HG02885 (cell line): ENCODE measurements around the gene RPS8.
"Not testable (repeated sequence)": the region's sequence is repeated elsewhere in the genome, so short reads cannot be mapped to it uniquely, and the experiment has no call there.

Source experiments
- ATAC-seq: cut with Tn5 transposase; IDR thresholded peaks from one replicate; pipeline ENCODE4 v1.9.1; 2021; ENCODE audit warnings: mild to moderate bottlenecking; ENCODE audit not compliant: unreplicated experiment, poor library complexity

The RPS8 gene

DNA sequence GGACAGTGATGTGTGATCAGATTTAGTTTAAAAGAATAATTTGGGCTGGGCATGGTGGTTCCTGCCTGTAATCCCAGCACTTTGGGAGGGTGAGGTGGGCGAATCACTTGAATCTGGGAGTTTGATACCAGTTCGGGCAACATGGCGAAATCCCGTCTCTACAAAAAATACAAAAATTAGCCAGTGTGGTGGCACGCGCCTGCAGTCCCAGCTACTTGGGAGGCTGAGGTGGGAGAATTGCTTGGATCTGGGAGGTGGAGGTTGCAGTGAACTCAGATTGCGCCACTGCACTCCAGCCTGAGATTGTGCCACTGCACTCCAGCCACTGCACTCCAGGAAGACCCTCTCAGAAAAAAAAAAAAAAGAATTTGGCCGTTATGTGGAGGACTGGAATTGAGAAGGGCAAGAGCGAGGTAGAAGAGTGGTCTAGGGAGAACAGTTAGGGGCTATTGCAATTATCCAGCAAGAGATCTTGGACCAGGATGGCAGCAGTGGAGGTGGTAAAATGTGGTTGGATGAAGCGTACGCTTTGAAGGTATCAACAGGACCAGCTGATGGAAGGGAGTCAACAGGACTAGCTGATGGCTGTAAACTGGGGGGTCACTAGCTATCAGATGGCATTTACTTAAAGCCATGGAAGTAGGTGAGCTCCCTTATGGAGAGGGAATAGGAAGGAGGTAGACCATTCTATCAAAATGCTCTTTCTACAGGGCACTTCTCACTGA is 42.6 kb downstream of the RPS8 start:
- no peak for ATAC-seq

GRCh38 chr1:44819196-44819607 is 43.9 kb downstream of the RPS8 start:
- no peak for ATAC-seq

- peak; percentile 81 for ATAC-seq
These were observed 44.4 kb downstream of the RPS8 start for GRCh38 chr1:44819608-44820327.

GRCh38 chr1:44820328-44821239 is 45.2 kb downstream of the RPS8 start:
- ATAC-seq = no peak

GRCh38 chr1:44821240-44821715 is 45.9 kb downstream of the RPS8 start:
- ATAC-seq = no peak

- no peak for ATAC-seq
These were observed 46.9 kb downstream of the RPS8 start for GRCh38 chr1:44822131-44822701.

DNA sequence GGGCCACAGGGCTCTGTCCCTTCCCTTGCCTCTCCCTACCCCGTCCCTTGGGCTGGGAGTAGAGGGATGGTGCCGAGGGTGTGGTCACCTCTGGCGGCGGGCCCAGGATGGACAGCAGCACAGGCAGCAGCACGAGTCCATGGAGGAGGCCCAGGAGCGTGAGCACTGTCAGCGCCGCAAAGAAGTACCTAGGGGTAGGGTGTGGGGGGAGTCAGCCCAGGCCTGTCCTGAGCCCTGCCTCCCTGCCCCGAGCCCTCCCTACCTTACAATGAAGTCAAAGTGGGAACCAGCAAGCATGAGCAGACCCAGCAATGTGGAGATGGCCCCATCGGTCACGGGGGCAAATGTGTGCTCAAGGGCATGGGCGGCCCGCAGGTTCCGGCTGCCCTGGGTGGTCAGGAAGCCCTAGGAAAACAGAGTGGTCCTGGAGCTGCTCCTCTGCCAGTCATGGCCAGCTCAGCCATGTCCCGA is 47.7 kb downstream of the RPS8 start:
- no peak for ATAC-seq

DNA sequence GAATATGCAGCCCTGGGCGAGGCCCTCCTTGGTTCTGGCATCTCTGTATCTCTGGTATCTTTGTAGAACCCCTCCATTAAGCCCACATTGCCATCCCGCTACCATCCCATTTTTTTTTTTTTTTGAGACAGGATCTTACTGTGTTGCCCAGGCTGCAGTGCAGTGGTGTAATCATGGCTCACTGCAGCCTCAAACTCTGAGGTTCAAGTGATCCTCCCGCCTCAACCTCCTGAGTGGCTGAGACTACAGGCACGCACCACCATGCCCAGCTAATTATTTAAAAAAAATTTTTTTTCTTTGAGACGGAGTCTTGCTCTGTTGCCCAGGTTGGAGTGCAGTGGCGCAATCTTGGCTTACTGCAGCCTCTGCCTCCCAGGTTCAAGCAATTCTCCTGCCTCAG is 49.1 kb downstream of the RPS8 start:
- ATAC-seq = not testable (repeated sequence)

DNA sequence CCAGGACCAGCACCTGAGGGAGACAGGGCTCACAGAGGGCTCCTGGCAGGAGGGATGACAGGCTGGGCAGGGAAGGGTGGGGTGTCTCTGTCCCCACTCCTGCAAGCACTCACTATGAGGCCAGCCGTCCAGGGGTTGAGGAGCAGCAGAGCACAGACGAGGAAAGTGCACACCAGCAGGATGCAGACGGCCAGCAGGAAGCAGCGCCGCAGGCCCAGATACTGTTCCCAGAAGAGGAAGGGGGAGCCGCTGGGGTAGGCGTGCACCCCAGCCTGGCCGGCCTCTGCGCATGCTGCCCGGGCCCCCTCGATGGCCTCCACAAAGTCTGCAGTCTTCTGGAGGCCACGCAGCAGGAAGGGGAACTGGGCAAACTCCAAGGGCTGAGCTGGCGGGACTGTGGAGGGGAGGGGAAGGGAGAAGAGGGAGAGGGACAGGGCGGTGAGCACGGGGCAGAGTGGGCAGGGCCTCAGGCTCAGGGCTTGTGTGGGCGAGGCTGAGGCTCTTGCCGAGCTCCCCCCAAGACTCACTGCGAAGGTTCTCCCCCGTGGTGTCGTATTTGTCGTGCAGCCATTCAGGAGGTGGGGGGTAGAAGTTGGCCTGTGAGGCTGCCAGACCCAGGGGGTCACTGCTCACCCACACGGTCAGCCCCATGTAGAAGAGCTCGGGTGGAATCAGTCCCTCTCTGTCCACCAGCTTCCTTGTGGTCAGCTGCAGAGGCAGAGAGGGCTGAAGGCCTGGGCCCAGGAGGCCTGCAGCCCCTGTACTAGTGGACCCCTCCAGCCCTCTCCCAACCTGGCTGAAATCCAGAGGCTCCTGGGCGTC is 51.2 kb downstream of the RPS8 start:
- no peak for ATAC-seq

DNA sequence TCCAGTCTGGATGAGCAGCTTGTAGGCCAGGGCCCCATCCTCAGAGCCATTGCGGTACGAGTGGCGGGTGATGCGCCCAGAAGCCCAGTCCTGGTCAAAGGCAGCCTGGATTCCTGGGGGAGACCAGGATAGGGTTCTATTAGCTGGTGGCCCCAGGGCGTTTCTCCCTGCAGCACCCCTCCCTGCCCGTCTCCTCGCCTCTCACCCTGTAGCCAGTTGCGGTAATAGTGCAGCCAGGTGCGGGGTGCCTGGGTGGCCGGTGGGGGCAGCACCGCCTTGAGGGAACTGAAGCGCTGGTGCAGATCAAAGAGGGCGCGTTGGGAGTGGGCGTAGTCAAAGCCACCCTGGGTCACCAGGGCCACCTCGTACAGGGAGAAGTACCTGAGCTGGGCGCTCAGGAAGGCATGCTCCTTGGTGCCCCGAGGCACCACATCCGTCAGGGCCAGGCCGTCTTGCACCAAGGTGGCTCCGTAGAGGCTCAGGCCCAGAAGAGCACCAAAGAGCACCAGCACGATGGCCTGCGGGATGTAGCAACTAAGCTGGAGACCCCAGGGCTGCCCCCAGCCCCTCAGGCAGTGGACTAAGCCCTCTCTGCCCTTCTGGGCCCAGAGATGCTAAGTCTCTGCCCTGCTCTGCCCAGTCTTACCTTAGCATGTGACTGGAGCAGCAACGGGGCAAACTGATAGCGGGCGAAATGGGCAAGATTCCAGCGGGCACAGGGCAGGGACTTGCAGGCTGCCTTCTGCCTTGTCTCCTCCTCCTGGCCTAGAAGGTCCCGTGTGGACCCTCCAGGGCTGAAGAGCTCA is 52.1 kb downstream of the RPS8 start:
- ATAC-seq = no peak

GRCh38 chr1:44828003-44828651 is 52.8 kb downstream of the RPS8 start:
- ATAC-seq = no peak
